NB4 (cell line): ENCODE results near the gene OXGR1.

Experiments used
- CTCF ChIP-seq: IDR thresholded peaks from one replicate; pipeline ENCODE4 v1.5.1; 2012; ENCODE audit warnings: low read depth, low read length
- MAX ChIP-seq: IDR thresholded peaks from 2 replicates; pipeline ENCODE4 v1.6.1; 2011; ENCODE audit warnings: low read depth, low read length
- MYC ChIP-seq: IDR thresholded peaks from 2 replicates; pipeline ENCODE4 v1.6.1; 2011; ENCODE audit warnings: low read depth, low read length
- POLR2A ChIP-seq: IDR thresholded peaks from 2 replicates; pipeline ENCODE4 v1.6.1; 2011; ENCODE audit warnings: mild to moderate bottlenecking; ENCODE audit not compliant: insufficient read length; ENCODE audit errors: extremely low read depth

GRCh38 chr13:96966415-96967102 is 27.7 kb downstream of the OXGR1 start:
- TF ChIP-seq CTCF (no peak), POLR2A (no peak), MAX (no peak), MYC (no peak)
